Activated naive CD4-positive, alpha-beta T cell treated with anti-CD3 and anti-CD28 coated beads, Interleukin-2, amount 10 ng/mL, durations not matched to agents 7 days and 5 days (primary cell): Measurements from ENCODE around the gene FGF11.

Source experiments
- CTCF ChIA-PET: fragments of 350-600 bp; sonication (Branson Sonifier 250); formaldehyde crosslinking; loops from one replicate; lab custom pipeline; 2021; ENCODE audit warnings: antibody characterized with exemption; lab: Charles Lee
- DNase-seq: peaks from one replicate; pipeline ENCODE4 v3.0.0-alpha.2; 2020
- H3K27ac Mint-ChIP-seq: one replicate; pipeline ENCODE4 v1.8.0; 2021; ENCODE audit warnings: mild to moderate bottlenecking, moderate library complexity, mixed read lengths
- H3K27me3 Mint-ChIP-seq: one replicate; pipeline ENCODE4 v1.8.0; 2021; ENCODE audit warnings: mild to moderate bottlenecking, mixed read lengths
- H3K36me3 Mint-ChIP-seq: one replicate; pipeline ENCODE4 v1.8.0; 2021; ENCODE audit warnings: mixed read lengths
- H3K4me1 Mint-ChIP-seq: one replicate; pipeline ENCODE4 v1.8.0; 2021; ENCODE audit warnings: mixed read lengths
- H3K4me3 Mint-ChIP-seq: one replicate; pipeline ENCODE4 v1.8.0; 2021; ENCODE audit warnings: mild to moderate bottlenecking, moderate library complexity, mixed read lengths
- H3K9me3 Mint-ChIP-seq: one replicate; pipeline ENCODE4 v1.8.0; 2021; ENCODE audit warnings: mixed read lengths

The FGF11 gene

GRCh38 chr17:7491583-7491982, 52.3 kb downstream of the FGF11 start:
- DNase-seq: no peak
- Mint-ChIP-seq H3K36me3 (peaks cover 49% of the 10 kb centered on the region), H3K9me3 (no peaks in the 10 kb centered on the region), H3K27ac (peak overlapping the region; percentile 20), H3K27me3 (no peaks in the 10 kb centered on the region), H3K4me1 (peaks cover 59% of the 10 kb centered on the region), H3K4me3 (no peak overlapping the region)
- CTCF ChIA-PET: interaction anchor here (1.5 kb wide), 1 partner anchor 55 kb away, joined by 5 read pairs; no protein-coding TSS in a partner anchor

GRCh38 chr17:7493941-7494340, 54.6 kb downstream of the FGF11 start:
- H3K4me3 Mint-ChIP-seq: no peak overlapping the region
- no peaks in the 10 kb centered on the region for H3K9me3 Mint-ChIP-seq
- H3K4me1 Mint-ChIP-seq: peaks cover 40% of the 10 kb centered on the region
- DNase-seq: no peak
- peaks cover 58% of the 10 kb centered on the region for H3K36me3 Mint-ChIP-seq
- CTCF ChIA-PET: interaction anchor here (1.0 to 1.2 kb wide), 2 partner anchors 9 to 66 kb away, joined by 5 read pairs; no protein-coding TSS in a partner anchor
- no peak overlapping the region for H3K27ac Mint-ChIP-seq
- no peaks in the 10 kb centered on the region for H3K27me3 Mint-ChIP-seq
